Keratinocyte (primary cell): ENCODE measurements around the gene TRAIP. TPM values are rescaled to one million over a fixed set of nuclear protein-coding genes. Genes with fewer than 3 reads are reported as not detected.

ENCODE experiments used
- DNase-seq: peaks from one replicate; pipeline ENCODE4 v3.0.0-alpha.2; 2011; ENCODE audit warnings: low read depth, missing footprints, low spot score
- FAIRE-seq: peaks from 2 replicates; lab custom pipeline; 2011; peaks lifted over from hg19 to GRCh38; lab: Jason Lieb, UNC
- H2AFZ ChIP-seq: 2 replicates; pipeline ENCODE4 v1.6.0; 2012; ENCODE audit warnings: low read length, control low read depth, inconsistent platforms; ENCODE audit not compliant: control insufficient read depth
- H3K27ac ChIP-seq: 2 replicates; pipeline ENCODE4 v1.5.1; 2011; ENCODE audit warnings: low read length; ENCODE audit not compliant: control insufficient read depth, insufficient read depth
- H3K27me3 ChIP-seq: 3 replicates; pipeline ENCODE4 v1.6.0; 2011; ENCODE audit warnings: low read length; ENCODE audit not compliant: control insufficient read depth, insufficient read depth; ENCODE audit errors: extremely low read depth
- H3K36me3 ChIP-seq, 2 experiments: 2 replicates in 1 of 2; 3 replicates in 1 of 2; pipeline ENCODE4 v1.5.1; 2011; ENCODE audit warnings: low read length in 2 of 2, mild to moderate bottlenecking in 1 of 2; ENCODE audit not compliant: control insufficient read depth in 2 of 2, insufficient read depth in 2 of 2; ENCODE audit errors: extremely low read depth in 1 of 2
- H3K4me1 ChIP-seq: 3 replicates; pipeline ENCODE4 v1.5.1; 2011; ENCODE audit warnings: low read length; ENCODE audit not compliant: control insufficient read depth, insufficient read depth; ENCODE audit errors: extremely low read depth
- H3K4me2 ChIP-seq: 3 replicates; pipeline ENCODE4 v1.6.0; 2011; ENCODE audit warnings: low read depth, low read length; ENCODE audit not compliant: control insufficient read depth, insufficient read depth; ENCODE audit errors: extremely low read depth
- H3K4me3 ChIP-seq, 3 experiments: fragments of 200-600 bp in 1 of 3; sonication (generic) in 1 of 3; 2 replicates in 2 of 3; 3 replicates in 1 of 3; pipeline ENCODE4 v1.5.1; 2011 to 2016; ENCODE audit warnings: low read length in 3 of 3, mild to moderate bottlenecking in 3 of 3, control low read depth in 2 of 3, inconsistent platforms in 1 of 3, low read depth in 1 of 3, mixed read lengths in 1 of 3, mixed run types in 1 of 3, moderate library complexity in 1 of 3; ENCODE audit not compliant: control insufficient read depth in 2 of 3, insufficient read depth in 2 of 3; ENCODE audit errors: extremely low read depth in 1 of 3
- H3K79me2 ChIP-seq: 2 replicates; pipeline ENCODE4 v1.6.0; 2012; ENCODE audit warnings: low read length; ENCODE audit not compliant: control insufficient read depth, insufficient read depth
- H3K9ac ChIP-seq: 3 replicates; pipeline ENCODE4 v1.6.0; 2011; ENCODE audit warnings: low read length; ENCODE audit not compliant: control insufficient read depth, insufficient read depth; ENCODE audit errors: extremely low read depth
- H3K9me1 ChIP-seq: 3 replicates; pipeline ENCODE4 v1.6.0; 2011; ENCODE audit warnings: low read length; ENCODE audit not compliant: control insufficient read depth, insufficient read depth; ENCODE audit errors: extremely low read depth
- H3K9me3 ChIP-seq: 2 replicates; pipeline ENCODE4 v1.5.1; 2012; ENCODE audit warnings: low read depth, low read length; ENCODE audit not compliant: control insufficient read depth
- H4K20me1 ChIP-seq: 3 replicates; pipeline ENCODE4 v1.6.0; 2011; ENCODE audit warnings: low read length; ENCODE audit not compliant: control insufficient read depth, insufficient read depth; ENCODE audit errors: extremely low read depth
- CTCF ChIP-seq, 3 experiments: IDR thresholded peaks in 1 of 3; conservative IDR thresholded peaks in 1 of 3; optimal IDR thresholded peaks in 1 of 3; 2 replicates in 2 of 3; 3 replicates in 1 of 3; pipeline versions ENCODE3 to v1.5.1; 2011; ENCODE audit warnings: low read length in 3 of 3, mild to moderate bottlenecking in 3 of 3, moderate library complexity in 2 of 3, control low read depth in 1 of 3, inconsistent platforms in 1 of 3; ENCODE audit not compliant: insufficient read depth in 2 of 3; ENCODE audit errors: extremely low read depth in 1 of 3
- EZH2 ChIP-seq: IDR thresholded peaks from one replicate; pipeline ENCODE4 v1.6.1; 2012; ENCODE audit warnings: inconsistent platforms, mild to moderate bottlenecking, low read length, moderate library complexity
- dilution Hi-C: fragments of 300-500 bp; cut with MboI; formaldehyde crosslinking; loops from one replicate; pipeline ENCODE4 v1.7.0; 2020; ENCODE audit warnings: low sequenced_read_pairs; ENCODE audit not compliant: extremely low pct_ligation_motif_present
- polyA plus RNA-seq, 5 experiments: library from polyadenylated mRNA; depleted of rRNA in 3 of 5; stranded (reverse) in 3 of 5; stranded (forward) in 1 of 5; unstranded in 1 of 5; fragments of >200 nt; gene quantifications; 1 replicate in 1 of 5; 2 replicates in 3 of 5; 3 replicates in 1 of 5; pipeline versions ENCODE4 v1.2.1 to v1.2.3, GENCODE V29; 2011 to 2012; ENCODE audit warnings: missing spikeins in 2 of 5, low read depth in 1 of 5, low replicate concordance in 1 of 5

TRAIP gene
- polyA plus RNA-seq, 1 donor (not counting 4 experiments of a cell fraction or from before 2014, with no cell fraction given), result 5.8 TPM

GRCh38 chr3:49899815-49900214, 43.5 kb upstream of the TRAIP start:
- Histone ChIP-seq H3K9me3 (no peaks in the 10 kb centered on the region), H4K20me1 (no peaks in the 10 kb centered on the region), H3K27ac (peak overlapping the region; percentile 97), H2AFZ (no peak overlapping the region), H3K79me2 (peaks cover 78% of the 10 kb centered on the region), H3K9ac (peak overlapping the region; percentile 86), H3K9me1 (peaks cover 5% of the 10 kb centered on the region), H3K4me2 (peak overlapping the region; percentile 93), H3K4me3 (peak overlapping the region; percentile 69 to 81 (median 74)), H3K36me3 (peaks cover 37 to 46% of the 10 kb centered on the region in 2 experiments), H3K27me3 (no peaks in the 10 kb centered on the region), H3K4me1 (peaks cover 30% of the 10 kb centered on the region)
- dilution Hi-C loops, result no loop called here
- no peak for TF ChIP-seq EZH2
- peak in 2 of 3 experiments; percentile 54 to 80 for TF ChIP-seq CTCF (optimal IDR thresholded peaks at IDR 0.05 in 1 of 3, IDR thresholded peaks at IDR 0.05 in 1 of 3, conservative IDR thresholded peaks at IDR 0.05 in 1 of 3; ENCODE audit: extremely low read depth in 1 of 3, insufficient read depth in 2 of 3, low read length in 3 of 3)
- FAIRE-seq (peak; percentile 23), DNase-seq (no peak)

- Histone ChIP-seq H3K27ac (peak overlapping the region; percentile 57), H2AFZ (no peak overlapping the region), H3K36me3 (peaks cover 41 to 50% of the 10 kb centered on the region in 2 experiments), H3K9me3 (no peaks in the 10 kb centered on the region), H3K79me2 (peaks cover 76% of the 10 kb centered on the region), H3K4me3 (peak overlapping the region; percentile 15 to 63 (median 21)), H3K9ac (peak overlapping the region; percentile 35), H3K9me1 (peaks cover 5% of the 10 kb centered on the region), H3K4me2 (peak overlapping the region; percentile 93), H3K27me3 (no peaks in the 10 kb centered on the region), H4K20me1 (no peaks in the 10 kb centered on the region), H3K4me1 (peaks cover 26% of the 10 kb centered on the region)
- DNase-seq (no peak), FAIRE-seq (no peak)
- no peak for TF ChIP-seq CTCF (optimal IDR thresholded peaks at IDR 0.05 in 1 of 3, IDR thresholded peaks at IDR 0.05 in 1 of 3, conservative IDR thresholded peaks at IDR 0.05 in 1 of 3; ENCODE audit: extremely low read depth in 1 of 3, insufficient read depth in 2 of 3, low read length in 3 of 3)
- no peak for TF ChIP-seq EZH2
- dilution Hi-C loops, result no loop called here
Observed at GRCh38 chr3:49898991-49899390, 42.6 kb upstream of the TRAIP start.
